ENCODE data around the gene RNF220.

DNA sequence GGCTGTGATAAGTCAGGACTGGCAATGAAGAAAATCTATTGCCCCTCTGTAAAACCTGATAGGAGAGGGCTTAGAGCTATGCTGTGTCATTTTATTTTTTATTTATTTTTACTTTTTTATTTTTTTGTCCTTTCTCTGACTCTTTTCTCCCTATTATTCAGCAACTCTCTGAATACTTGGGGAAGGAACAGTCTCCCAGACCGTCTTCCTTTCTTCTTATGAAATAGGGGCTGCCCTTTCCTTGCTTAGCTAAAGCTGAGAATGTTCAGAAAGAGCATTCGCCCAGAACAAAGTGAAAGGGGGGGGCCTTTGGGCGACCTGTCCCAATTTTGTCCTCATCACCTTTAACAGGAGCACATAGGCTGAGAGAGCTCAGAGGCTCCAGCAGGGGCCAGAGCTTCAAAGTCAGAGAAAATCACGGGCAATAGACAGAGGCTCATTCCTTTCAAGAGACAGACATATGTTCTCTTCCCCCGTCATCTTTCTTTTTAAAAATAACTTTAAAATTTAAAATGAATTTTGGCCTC lies 80.9 kb downstream of the RNF220 start:
- TF ChIP-seq, protein P1, sequence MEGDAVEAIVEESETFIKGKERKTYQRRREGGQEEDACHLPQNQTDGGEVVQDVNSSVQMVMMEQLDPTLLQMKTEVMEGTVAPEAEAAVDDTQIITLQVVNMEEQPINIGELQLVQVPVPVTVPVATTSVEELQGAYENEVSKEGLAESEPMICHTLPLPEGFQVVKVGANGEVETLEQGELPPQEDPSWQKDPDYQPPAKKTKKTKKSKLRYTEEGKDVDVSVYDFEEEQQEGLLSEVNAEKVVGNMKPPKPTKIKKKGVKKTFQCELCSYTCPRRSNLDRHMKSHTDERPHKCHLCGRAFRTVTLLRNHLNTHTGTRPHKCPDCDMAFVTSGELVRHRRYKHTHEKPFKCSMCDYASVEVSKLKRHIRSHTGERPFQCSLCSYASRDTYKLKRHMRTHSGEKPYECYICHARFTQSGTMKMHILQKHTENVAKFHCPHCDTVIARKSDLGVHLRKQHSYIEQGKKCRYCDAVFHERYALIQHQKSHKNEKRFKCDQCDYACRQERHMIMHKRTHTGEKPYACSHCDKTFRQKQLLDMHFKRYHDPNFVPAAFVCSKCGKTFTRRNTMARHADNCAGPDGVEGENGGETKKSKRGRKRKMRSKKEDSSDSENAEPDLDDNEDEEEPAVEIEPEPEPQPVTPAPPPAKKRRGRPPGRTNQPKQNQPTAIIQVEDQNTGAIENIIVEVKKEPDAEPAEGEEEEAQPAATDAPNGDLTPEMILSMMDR (IDR thresholded peaks at IDR 0.05; ENCODE audit: extremely low read depth in 1 of 2, insufficient read depth in 1 of 2, low read depth in 1 of 2, low read length in 2 of 2), result no peak
- TF ChIP-seq POLR2A (IDR thresholded peaks at IDR 0.05; ENCODE audit: low read depth, low read length), result no peak
- TF ChIP-seq EZH2 (IDR thresholded peaks at IDR 0.05; ENCODE audit: borderline replicate concordance, low read depth, low read length, severe bottlenecking), result no peak
- TF ChIP-seq POLR2AphosphoS5 (IDR thresholded peaks at IDR 0.05; ENCODE audit: insufficient read depth, low read depth, low read length), result no peak
